Measurements from ENCODE around the gene TMEM120B. TPM values are rescaled to one million over a fixed set of nuclear protein-coding genes. Genes with fewer than 3 reads are reported as not detected.

The TMEM120B gene
- total RNA-seq, 4 donors from 2014 or later = 3.5 to 7.2 (median 5.1) TPM

DNA sequence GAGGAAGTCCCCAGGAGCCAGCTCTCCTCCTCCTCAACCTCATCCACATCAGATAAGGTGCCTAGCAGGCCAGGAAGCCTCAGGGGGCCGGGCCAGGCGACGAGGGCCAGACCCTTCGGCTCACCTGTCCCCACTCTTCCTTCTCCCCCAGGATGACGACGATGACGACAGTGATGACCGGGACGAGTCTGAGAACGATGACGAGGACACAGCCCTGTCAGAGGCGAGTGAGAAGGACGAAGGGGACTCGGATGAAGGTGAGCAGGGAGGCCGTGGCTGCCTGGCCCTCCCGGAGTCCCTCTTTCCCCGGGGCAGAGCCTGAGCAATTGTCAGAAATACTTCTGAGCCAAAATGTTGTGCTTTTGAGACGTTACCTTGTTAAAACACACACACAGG lies 105.1 kb downstream of the TMEM120B start:
- 93% methylated on average over 18 of the region's 18 CpGs for WGBS, 2 donors
- TF ChIP-seq POLR2A (IDR thresholded peaks at IDR 0.05) = no peak
- TF ChIP-seq, protein P1, sequence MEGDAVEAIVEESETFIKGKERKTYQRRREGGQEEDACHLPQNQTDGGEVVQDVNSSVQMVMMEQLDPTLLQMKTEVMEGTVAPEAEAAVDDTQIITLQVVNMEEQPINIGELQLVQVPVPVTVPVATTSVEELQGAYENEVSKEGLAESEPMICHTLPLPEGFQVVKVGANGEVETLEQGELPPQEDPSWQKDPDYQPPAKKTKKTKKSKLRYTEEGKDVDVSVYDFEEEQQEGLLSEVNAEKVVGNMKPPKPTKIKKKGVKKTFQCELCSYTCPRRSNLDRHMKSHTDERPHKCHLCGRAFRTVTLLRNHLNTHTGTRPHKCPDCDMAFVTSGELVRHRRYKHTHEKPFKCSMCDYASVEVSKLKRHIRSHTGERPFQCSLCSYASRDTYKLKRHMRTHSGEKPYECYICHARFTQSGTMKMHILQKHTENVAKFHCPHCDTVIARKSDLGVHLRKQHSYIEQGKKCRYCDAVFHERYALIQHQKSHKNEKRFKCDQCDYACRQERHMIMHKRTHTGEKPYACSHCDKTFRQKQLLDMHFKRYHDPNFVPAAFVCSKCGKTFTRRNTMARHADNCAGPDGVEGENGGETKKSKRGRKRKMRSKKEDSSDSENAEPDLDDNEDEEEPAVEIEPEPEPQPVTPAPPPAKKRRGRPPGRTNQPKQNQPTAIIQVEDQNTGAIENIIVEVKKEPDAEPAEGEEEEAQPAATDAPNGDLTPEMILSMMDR (IDR thresholded peaks at IDR 0.05) = no peak
- intact Hi-C loops (cut with DNase I; ENCODE audit: low total_unique reads) = no loop called here
- DNase-seq (ENCODE audit: low spot score in 2 of 2) = no peak
- no peak overlapping the region for H3K4me3 ChIP-seq (ENCODE audit: low read depth, poor library complexity, severe bottlenecking)

DNA sequence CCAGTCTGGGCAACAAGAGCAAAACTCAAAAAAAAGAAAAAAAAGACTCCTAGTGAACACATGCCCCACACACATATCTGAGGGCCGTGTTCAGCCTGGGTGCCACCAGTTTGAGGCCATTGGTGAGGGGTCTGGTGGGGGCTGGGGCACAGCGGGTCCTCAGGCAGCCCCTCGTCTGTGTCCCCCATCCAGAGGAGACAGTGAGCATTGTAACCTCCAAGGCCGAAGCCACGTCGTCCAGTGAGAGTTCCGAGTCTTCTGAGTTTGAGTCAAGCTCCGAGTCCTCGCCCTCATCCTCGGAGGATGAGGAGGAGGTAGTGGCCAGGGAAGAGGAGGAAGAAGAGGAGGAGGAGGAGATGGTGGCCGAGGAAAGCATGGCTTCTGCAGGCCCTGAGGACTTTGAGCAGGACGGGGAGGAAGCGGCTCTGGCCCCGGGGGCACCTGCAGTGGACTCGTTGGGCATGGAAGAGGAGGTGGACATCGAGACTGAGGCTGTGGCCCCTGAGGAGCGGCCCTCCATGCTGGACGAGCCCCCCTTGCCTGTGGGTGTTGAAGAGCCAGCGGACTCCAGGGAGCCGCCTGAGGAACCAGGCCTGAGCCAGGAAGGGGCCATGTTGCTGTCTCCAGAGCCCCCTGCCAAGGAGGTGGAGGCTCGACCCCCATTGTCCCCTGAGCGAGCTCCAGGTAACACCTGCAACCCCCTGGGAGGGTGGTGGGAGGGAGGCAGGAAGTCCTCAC lies 106.8 kb downstream of the TMEM120B start:
- no peak overlapping the region for H3K4me3 ChIP-seq (ENCODE audit: low read depth, poor library complexity, severe bottlenecking)
- WGBS, 2 donors = 91 to 93% methylated on average over 22 of the region's 22 CpGs
- no peak for DNase-seq (ENCODE audit: low spot score in 2 of 2)
- intact Hi-C loops (cut with DNase I; ENCODE audit: low total_unique reads) = no loop called here
- TF ChIP-seq, protein P1 (IDR thresholded peaks at IDR 0.05) = no peak
- no peak for TF ChIP-seq POLR2A (IDR thresholded peaks at IDR 0.05)

DNA sequence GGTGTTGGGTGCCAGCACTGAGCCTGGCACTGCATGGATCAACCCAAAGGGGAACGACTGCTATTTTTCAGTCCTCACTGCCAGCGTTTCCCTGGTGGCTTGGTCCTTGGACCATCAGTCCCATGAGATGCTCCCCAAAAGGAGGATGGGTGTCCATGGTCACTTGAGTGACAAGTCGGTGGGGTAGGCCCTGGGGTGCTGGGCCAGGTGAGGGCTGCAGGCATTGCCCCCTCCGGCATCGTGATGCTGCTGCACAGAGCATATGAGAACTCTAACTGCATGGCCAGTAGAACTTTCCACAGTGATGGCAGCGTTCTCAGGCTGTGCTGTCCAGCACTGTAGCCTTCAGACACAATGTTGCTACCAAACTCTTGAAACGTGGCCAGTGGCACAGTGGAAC lies 107.5 kb downstream of the TMEM120B start:
- 89 to 97% methylated on average over 7 of the region's 7 CpGs for WGBS, 2 donors
- intact Hi-C loops (cut with DNase I; ENCODE audit: low total_unique reads) = no loop called here

DNA sequence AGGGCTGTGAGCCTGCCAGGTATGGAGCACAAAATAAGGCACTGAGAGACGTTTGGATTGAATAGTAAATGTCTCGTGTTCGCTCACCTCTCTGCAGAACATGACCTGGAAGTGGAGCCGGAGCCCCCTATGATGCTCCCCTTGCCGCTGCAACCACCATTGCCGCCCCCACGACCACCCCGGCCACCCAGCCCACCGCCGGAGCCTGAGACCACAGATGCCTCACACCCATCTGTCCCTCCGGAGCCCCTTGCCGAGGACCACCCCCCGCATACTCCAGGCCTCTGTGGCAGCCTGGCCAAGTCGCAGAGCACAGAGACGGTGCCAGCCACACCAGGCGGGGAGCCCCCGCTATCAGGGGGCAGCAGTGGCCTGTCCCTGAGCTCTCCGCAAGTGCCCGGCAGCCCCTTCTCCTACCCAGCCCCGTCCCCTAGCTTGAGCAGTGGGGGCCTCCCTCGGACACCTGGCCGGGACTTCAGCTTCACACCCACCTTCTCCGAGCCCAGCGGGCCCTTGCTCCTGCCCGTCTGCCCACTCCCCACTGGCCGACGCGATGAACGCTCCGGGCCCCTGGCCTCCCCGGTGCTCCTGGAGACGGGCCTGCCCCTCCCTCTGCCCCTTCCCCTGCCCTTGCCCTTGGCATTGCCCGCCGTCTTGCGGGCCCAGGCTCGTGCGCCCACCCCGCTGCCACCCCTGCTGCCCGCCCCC lies 110.0 kb downstream of the TMEM120B start:
- intact Hi-C loops (cut with DNase I; ENCODE audit: low total_unique reads) = no loop called here
- 91% methylated on average over 39 of the region's 39 CpGs for WGBS, 2 donors
- TF ChIP-seq POLR2A (IDR thresholded peaks at IDR 0.05) = no peak
- TF ChIP-seq, protein P1 (IDR thresholded peaks at IDR 0.05) = no peak
- DNase-seq (ENCODE audit: low spot score in 2 of 2) = no peak
- no peak overlapping the region for H3K4me3 ChIP-seq (ENCODE audit: low read depth, poor library complexity, severe bottlenecking)

More for the DNA sequence above, 107.5 kb downstream of the TMEM120B start:
- DNase-seq (ENCODE audit: low spot score in 2 of 2) = no peak
- no peak overlapping the region for H3K4me3 ChIP-seq (ENCODE audit: low read depth, poor library complexity, severe bottlenecking)
- TF ChIP-seq, protein P1 (IDR thresholded peaks at IDR 0.05) = no peak
- TF ChIP-seq POLR2A (IDR thresholded peaks at IDR 0.05) = no peak

DNA sequence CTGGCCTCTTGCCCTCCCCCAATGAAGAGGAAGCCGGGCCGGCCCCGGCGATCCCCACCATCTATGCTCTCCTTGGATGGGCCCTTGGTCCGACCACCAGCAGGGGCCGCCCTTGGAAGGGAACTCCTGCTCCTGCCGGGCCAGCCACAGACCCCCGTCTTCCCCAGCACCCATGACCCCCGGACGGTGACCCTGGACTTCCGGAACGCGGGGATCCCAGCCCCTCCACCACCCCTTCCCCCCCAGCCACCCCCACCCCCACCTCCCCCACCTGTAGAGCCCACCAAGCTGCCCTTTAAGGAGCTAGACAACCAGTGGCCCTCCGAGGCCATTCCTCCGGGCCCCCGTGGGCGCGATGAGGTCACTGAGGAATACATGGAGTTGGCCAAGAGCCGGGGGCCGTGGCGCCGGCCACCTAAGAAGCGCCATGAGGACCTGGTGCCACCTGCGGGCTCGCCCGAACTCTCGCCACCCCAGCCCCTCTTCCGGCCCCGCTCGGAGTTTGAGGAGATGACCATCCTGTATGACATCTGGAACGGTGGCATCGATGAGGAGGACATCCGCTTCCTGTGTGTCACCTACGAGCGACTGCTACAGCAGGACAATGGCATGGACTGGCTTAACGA lies 110.7 kb downstream of the TMEM120B start:
- DNase-seq (ENCODE audit: low spot score in 2 of 2) = no peak
- no peak overlapping the region for H3K4me3 ChIP-seq (ENCODE audit: low read depth, poor library complexity, severe bottlenecking)
- intact Hi-C loops (cut with DNase I; ENCODE audit: low total_unique reads) = no loop called here
- TF ChIP-seq, protein P1 (IDR thresholded peaks at IDR 0.05) = no peak
- 88 to 91% methylated on average over 31 to 33 of the region's 36 CpGs for WGBS, 2 donors

All from lower leg skin (tissue), 4 donors.